Omental fat pad (tissue), 4 donors: ENCODE data around the gene ATOSB. TPM values are rescaled to one million over a fixed set of nuclear protein-coding genes. Genes with fewer than 3 reads are reported as not detected.

Experiments
- ATAC-seq: fragments of 150-250 bp; one replicate; pipeline ENCODE4 v1.9.1; 2016; ENCODE audit warnings: mild to moderate bottlenecking, moderate library complexity; ENCODE audit not compliant: low FRiP score
- DNase-seq: peaks from one replicate; pipeline ENCODE4 v3.0.0-alpha.2; 2019; ENCODE audit warnings: low spot score
- total RNA-seq, 4 donors: library from RNA; depleted of rRNA; stranded (reverse); fragments of >200 nt; gene quantifications; one replicate each; pipeline ENCODE4 v1.1.0, GENCODE V29; 2016
- TF ChIP-seq, protein P1 (sequence below), 3 donors: fragments of 450-650 bp; IDR thresholded peaks; one replicate each; pipeline ENCODE4 v1.5.1; 2016 to 2017; ENCODE audit warnings: antibody characterized with exemption in 3 of 3, mild to moderate bottlenecking in 3 of 3, moderate library complexity in 2 of 3

The ATOSB gene
- total RNA-seq, 4 donors from 2014 or later = 14.9 to 22.9 (median 20.5) TPM

- ATAC-seq (no peak), DNase-seq (no peak)
- TF ChIP-seq, protein P1, sequence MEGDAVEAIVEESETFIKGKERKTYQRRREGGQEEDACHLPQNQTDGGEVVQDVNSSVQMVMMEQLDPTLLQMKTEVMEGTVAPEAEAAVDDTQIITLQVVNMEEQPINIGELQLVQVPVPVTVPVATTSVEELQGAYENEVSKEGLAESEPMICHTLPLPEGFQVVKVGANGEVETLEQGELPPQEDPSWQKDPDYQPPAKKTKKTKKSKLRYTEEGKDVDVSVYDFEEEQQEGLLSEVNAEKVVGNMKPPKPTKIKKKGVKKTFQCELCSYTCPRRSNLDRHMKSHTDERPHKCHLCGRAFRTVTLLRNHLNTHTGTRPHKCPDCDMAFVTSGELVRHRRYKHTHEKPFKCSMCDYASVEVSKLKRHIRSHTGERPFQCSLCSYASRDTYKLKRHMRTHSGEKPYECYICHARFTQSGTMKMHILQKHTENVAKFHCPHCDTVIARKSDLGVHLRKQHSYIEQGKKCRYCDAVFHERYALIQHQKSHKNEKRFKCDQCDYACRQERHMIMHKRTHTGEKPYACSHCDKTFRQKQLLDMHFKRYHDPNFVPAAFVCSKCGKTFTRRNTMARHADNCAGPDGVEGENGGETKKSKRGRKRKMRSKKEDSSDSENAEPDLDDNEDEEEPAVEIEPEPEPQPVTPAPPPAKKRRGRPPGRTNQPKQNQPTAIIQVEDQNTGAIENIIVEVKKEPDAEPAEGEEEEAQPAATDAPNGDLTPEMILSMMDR (IDR thresholded peaks at IDR 0.05) = no peak
Measured at GRCh38 chr9:35073279-35073612, 42.4 kb downstream of the ATOSB start.

DNA sequence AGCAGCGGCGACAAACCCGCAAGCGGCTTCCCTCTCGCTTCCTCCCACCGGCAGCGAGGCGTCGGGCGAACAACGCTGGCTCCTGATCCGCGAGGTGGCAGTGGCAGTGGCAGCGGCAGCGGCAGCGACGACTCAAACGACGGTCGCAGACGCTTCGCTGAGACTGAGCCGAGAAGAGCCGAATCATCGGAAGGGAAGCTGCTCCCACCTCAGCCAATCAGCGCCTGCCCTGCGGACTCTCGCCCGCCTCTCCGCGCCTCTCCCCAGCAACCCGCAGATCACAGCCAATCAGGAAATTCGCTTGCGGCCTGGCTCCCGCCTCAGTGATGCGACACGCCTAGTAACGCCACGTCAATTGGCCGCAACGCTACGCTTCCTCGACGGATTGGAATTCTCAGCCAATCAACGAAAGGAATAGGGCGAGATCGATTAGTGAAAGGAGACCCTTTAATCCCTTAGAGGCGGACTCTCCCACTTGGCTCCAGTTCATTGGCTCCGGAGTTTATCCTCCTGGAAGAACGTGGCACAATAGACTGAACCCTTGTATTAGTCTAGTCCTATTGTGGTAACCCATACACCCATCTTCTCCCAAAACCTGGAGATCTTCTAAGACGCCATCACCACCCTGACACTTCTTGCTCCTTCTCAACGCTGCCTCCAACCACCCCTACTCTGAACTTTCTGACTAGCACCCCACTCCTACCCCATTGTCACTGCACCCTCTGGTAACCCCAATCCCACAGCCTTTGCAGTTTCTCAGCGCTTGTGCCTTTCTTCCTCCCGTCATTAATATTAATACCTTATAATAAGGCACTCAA is 43.0 kb downstream of the ATOSB start, which contains the start of gene VCP:
TSS of gene VCP (minus strand) at position 165 of the 818 bp plus-strand sequence. CDS start 272 bp downstream, outside the sequence.
- peak; percentile 81 for DNase-seq
- peak; percentile 96 for ATAC-seq
- TF ChIP-seq, protein P1 (IDR thresholded peaks at IDR 0.05) = no peak

DNA sequence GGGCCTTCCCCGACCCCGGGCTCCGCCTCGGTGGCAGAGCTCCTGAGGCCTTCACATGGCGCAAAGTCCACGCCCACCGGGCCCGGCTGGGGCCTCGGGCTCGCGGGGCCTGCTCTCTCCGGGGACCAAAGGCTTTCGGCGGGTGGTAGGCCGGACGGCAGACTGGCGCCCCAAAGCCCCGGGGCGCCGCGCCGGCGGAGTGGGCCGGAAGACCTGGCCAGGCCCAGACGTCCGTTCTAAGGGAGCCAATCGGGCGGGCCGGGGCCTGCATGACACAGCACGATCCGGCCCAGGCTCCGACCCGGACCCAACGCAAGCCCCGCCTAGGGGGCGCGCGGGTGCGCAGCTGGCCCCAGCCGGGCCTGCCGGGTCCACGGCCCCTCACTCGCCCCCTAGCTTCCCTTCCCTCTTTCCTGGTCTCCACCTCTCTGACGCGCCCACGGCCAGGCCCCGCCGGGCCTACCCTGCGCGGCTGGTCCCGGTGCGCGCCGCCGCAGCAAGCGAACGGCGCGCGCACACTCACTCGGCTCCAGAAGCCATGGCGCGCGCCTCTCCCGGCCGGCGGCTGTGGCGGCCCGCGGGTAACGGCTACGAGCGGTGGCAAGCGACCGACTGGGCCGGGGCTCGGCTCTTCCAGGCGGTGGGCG is 43.7 kb downstream of the ATOSB start:
- DNase-seq = peak; percentile 70
- ATAC-seq = peak; percentile 89
- TF ChIP-seq, protein P1 (IDR thresholded peaks at IDR 0.05) = peak in 1 of 3 donors; percentile 2

GRCh38 chr9:35070823-35071813 is 44.5 kb downstream of the ATOSB start:
- no peak for DNase-seq
- no peak for ATAC-seq
- TF ChIP-seq, protein P1 (IDR thresholded peaks at IDR 0.05) = no peak

- no peak for ATAC-seq
- DNase-seq = no peak
- TF ChIP-seq, protein P1 (IDR thresholded peaks at IDR 0.05) = no peak
Measured at GRCh38 chr9:35069020-35069419, 46.6 kb downstream of the ATOSB start.

DNA sequence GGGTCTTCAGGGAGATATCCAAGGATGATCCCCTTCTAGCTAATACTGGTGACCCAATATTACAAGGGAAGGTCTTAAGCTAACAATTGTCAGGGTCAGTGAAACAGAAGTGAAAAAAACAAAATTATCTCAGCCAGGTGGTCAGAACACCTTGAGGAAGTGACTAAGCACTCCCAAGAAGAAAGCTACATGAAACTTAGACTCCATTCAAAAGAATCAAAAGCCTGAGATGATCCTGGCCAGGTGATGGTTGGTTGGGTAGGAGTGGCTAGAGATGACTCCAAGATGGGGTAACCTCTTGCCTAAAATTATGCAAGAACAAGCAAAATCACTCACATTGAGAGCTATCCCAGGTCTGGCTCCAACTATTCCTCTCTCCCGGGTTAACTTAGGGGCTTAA is 48.6 kb downstream of the ATOSB start:
- ATAC-seq (no peak), DNase-seq (no peak)
- TF ChIP-seq, protein P1 (IDR thresholded peaks at IDR 0.05) = no peak
